ENCODE data around the gene BOC.

BOC gene

DNA sequence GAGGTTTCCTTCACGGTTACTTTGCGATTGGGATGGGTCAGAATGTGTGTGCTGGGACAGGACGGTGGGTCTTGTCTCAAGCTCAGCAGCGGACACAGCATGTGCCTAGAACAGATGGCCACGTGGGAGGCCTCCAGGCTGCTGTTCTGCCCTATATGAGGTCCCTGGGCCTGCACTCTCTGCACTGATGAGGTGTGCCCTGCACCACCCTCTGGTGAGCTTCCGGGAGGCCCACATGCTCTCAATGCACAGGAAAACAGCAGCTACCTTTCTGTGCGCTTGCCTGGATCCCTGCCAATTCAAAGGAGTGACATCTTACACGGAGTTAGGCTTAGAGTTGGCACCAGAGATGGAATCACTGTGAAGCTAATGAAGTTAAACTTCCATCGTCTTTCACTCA, 59.8 kb downstream of the BOC start:
- no peak for DNase-seq

DNA sequence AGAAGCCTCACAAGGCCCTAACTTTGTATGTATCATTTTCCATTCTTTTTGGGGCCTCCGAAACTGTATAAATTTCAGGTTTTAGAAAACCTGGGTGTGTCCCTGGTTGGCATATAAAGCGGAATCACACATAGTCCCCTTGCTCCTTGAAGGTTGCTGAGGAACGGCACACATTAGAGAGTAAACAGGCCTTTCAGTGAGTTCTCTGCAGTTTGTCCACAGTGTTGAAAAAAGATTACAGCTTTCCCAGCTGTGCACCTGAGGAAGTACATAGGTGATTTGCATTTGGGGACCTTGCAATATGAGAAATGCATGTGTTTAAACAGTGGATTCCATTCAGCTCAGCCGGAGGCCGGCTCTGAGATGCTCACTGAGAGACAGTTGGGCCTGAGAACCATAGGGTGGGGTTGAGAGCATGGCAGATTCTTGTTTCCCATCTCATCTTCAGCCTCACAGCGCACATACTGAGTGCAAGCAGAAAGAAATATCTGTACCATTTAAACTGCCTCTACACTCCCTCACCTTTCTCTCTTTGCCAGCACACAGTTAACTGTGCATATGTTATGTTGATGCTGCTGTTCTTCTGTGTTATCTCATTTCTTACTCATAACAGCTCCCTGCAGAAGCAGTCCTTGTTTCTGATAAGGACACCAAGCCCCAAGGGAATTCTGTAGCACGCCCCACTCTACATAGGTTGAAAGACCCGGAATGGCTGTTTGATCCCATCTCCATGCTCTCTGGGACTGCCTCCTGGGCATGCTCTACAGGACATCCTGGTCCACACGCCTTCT, 60.4 kb downstream of the BOC start:
- no peak for DNase-seq

DNA sequence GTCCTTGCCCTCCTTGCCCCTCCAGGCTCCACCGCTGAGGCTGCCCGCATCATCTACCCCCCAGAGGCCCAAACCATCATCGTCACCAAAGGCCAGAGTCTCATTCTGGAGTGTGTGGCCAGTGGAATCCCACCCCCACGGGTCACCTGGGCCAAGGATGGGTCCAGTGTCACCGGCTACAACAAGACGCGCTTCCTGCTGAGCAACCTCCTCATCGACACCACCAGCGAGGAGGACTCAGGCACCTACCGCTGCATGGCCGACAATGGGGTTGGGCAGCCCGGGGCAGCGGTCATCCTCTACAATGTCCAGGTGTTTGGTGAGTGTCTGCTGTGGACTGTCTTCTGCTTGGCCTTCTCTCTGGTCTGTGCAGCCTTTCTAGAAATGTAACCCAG, 61.0 kb downstream of the BOC start:
- DNase-seq = no peak

DNA sequence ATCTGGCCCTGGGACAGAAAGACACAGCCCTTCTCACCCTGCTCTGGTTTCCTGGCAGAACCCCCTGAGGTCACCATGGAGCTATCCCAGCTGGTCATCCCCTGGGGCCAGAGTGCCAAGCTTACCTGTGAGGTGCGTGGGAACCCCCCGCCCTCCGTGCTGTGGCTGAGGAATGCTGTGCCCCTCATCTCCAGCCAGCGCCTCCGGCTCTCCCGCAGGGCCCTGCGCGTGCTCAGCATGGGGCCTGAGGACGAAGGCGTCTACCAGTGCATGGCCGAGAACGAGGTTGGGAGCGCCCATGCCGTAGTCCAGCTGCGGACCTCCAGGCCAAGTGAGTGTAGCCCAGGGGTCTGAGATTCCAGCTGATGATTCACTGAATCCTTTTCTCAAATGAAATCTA, 61.7 kb downstream of the BOC start:
- DNase-seq = no peak

GRCh38 chr3:113273604-113274378, 62.4 kb downstream of the BOC start:
- DNase-seq = no peak

DNA sequence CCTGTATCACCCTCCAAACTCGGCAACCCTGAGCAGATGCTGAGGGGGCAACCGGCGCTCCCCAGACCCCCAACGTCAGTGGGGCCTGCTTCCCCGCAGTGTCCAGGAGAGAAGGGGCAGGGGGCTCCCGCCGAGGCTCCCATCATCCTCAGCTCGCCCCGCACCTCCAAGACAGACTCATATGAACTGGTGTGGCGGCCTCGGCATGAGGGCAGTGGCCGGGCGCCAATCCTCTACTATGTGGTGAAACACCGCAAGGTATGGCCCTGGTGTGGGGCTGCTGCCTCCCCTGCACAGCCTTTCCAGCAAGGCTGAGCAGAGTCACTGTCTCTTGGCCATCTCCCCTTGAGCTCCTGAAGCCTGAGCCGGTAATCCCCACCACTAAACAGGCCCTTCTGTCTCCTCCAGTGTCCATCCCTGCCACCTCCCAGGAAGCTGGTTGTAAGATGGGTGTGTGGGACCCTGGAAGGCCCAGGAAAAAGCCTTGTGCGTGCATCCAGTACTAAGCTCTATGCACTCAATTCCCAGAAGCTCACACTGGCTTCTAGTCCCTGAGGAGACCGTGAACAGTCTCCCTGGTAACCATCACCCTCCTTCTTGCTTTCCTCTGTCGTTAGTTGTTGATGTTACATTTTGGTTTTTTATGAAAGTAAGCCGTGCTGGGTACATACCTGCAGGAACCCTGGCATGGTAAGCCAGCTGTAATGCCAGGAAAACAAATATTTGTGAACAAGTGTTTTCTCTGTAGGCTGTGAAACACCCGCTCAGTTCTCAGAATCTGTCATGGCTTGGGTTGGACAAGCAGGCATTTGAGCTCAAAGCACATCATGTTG, 63.3 kb downstream of the BOC start:
- DNase-seq = no peak

- DNase-seq = no peak
Observed at GRCh38 chr3:113275258-113275556, 63.9 kb downstream of the BOC start.

DNA sequence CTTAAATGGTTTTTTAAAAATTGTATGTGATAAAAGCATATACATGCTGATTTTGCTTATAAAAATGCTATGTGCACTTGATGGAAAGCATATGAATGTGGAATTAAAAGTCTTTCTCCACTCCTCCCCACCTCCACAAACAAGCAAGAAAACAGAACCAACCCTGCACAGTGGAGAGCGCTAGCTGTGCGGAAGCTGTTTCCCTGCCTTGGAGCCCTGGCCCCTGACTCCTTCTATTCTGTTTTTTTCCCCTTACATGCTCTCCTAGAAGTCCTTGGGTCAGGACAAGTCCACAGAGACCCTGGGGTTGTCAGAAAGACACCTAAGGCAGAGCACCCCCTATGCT, 64.2 kb downstream of the BOC start:
- DNase-seq = no peak

- no peak for DNase-seq
Observed at GRCh38 chr3:113275929-113276750, 64.8 kb downstream of the BOC start.

DNA sequence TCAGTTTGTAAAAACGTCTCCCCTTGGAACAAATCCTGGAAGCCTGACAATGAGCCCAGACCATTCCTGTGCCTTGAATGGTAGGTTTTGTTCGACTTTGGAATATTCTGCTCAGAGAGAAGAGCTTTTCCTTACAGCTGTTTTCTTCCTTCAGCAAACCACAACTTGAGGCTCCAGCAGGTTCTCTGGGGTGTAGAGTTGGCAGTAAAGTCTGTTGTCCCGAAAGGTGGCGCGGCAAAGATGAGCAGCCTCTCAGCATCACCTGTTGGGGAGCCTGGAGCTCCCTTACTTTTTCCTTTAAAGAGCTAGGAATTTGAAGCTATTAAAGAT, 65.4 kb downstream of the BOC start:
- DNase-seq = no peak

DNA sequence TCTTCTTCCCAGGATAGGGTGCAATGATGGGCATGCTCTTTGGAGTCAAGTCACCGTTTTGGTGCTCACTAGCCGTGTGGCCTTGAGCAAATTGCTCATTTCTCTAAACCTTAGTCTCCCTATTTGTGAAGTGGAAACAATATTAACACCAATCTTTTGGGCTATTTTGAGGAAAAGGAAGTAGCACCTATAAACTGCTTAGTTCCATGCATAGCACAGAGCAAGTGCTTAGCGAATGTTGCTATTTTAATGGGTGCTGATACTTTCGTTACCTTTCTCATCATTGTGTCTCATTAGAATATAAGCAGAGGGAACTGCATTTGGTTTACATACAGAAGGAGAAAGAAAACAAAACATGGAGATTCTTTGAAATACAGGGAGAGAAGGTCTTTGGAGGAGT, 66.1 kb downstream of the BOC start:
- DNase-seq = no peak

DNA sequence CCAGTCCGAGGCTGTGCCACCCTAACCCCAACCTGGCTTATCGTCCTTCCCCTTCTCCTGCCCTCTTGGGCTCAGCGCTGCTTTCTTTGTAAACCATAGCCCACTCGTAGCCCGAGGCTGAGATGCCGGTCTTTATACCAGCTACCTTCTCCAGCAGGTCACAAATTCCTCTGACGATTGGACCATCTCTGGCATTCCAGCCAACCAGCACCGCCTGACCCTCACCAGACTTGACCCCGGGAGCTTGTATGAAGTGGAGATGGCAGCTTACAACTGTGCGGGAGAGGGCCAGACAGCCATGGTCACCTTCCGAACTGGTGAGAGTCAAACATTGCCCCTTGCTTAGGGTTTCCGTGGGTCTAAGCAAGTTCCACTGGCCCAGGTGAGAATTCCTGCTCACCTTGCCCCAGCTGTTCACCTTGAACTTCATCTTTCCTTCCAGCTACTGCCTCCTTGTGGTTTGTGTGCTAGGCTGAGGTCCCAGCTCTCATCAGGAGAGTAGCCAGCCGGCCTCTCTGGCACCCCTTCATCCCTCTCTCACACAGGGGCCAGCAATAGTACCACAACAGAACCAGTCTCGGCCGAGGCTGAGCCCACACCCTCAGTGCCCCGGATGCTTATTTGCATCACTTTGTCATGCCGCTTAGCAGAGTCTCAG, 66.7 kb downstream of the BOC start:
- DNase-seq = no peak

GRCh38 chr3:113278599-113278955, 67.2 kb downstream of the BOC start:
- DNase-seq = no peak

GRCh38 chr3:113279686-113280085, 68.3 kb downstream of the BOC start:
- DNase-seq = no peak

GRCh38 chr3:113283306-113283705, 71.9 kb downstream of the BOC start:
- no peak for DNase-seq

DNA sequence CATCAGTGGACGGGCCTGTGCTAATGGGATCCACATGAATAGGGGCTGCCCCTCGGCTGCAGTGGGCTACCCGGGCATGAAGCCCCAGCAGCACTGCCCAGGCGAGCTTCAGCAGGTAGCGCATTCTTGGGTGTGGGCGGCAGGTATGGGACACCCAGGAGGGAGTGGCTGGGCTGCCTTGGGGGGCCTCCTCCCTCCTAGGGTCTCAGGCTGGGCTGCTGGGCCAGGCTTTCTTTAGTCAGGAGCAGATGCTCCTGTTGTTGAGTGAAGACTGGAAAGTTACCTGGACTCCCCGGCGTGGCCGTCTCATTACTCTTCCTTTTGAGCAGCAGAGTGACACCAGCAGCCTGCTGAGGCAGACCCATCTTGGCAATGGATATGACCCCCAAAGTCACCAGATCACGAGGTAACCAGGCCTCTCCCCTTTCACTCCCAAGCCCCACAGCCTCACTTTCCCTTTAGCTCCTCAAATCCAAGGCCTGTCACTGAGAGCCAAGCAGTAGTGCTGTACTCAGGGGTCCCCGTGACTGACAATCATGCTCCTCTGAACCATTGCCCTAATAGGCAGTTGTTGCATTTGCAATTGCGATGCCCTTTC, 73.2 kb downstream of the BOC start:
- no peak for DNase-seq

- peak; percentile 62 for DNase-seq
Observed at GRCh38 chr3:113285226-113285625, 73.9 kb downstream of the BOC start.

DNA sequence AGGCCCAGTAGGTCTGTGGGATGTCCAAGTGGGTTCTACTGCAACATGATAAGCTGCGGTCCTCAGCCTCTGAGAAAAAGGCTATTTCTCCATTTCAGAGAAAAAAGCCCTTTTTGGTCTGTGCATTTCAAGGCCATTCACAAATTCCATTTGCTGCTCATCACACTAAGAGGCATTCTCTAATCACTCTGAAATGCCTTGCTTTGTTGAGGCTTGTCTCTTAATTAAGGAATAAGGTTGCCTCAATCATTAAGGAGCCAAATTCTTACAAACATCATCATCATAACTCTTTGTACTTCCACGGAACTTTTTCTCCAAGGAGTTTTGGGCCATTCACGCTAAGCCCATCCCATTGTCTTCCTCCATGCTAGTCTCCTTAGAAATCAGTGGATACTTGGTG, 74.4 kb downstream of the BOC start:
- DNase-seq = no peak

GRCh38 chr3:113286524-113286923, 75.2 kb downstream of the BOC start:
- DNase-seq = no peak

GRCh38 chr3:113287111-113287802, 75.9 kb downstream of the BOC start:
- DNase-seq = peak; percentile 71

GRCh38 chr3:113287803-113288648, 76.7 kb downstream of the BOC start:
- DNase-seq = peak; percentile 75

Measured in NCI-H446 treated with DMSO at 0.1 percent for 48 hours (cell line).